ENCODE results near the gene UNC13C. TPM values are rescaled to one million over a fixed set of nuclear protein-coding genes. Genes with fewer than 3 reads are reported as not detected.

Gene UNC13C
- total and polyA plus RNA-seq, 4 donors = 0.05 to 16.0 (median 0.12) TPM; not detected in 1

DNA sequence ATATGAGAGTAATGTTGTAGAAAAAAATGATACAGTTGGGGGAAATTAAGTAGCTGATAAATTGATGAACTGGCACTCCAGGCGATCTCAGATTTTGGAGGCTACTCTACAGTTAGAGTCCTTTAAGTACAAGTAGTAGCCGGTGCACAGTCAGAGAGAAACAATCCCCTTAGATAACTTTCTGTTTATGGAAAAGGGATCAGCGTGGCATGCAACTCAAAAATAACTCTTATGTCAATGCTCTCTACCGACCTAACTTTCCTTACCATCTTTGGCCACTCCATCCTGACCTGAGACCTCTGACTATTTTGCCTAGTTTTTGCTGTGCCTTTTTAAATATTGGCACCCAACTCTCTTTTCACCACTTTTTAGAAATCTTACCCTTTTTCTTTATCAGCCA is 299.6 kb downstream of the UNC13C start:
- TF ChIP-seq, protein P1, sequence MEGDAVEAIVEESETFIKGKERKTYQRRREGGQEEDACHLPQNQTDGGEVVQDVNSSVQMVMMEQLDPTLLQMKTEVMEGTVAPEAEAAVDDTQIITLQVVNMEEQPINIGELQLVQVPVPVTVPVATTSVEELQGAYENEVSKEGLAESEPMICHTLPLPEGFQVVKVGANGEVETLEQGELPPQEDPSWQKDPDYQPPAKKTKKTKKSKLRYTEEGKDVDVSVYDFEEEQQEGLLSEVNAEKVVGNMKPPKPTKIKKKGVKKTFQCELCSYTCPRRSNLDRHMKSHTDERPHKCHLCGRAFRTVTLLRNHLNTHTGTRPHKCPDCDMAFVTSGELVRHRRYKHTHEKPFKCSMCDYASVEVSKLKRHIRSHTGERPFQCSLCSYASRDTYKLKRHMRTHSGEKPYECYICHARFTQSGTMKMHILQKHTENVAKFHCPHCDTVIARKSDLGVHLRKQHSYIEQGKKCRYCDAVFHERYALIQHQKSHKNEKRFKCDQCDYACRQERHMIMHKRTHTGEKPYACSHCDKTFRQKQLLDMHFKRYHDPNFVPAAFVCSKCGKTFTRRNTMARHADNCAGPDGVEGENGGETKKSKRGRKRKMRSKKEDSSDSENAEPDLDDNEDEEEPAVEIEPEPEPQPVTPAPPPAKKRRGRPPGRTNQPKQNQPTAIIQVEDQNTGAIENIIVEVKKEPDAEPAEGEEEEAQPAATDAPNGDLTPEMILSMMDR (IDR thresholded peaks at IDR 0.05; ENCODE audit: control extremely low read depth, extremely low read depth) = no peak
- ATAC-seq (ENCODE audit: insufficient read depth, low FRiP score) (no peak), DNase-seq (no peak)
- no peaks in the 10 kb centered on the region for H3K4me1 ChIP-seq (ENCODE audit: control insufficient read depth in 5 of 5, insufficient read depth in 5 of 5, low read length in 5 of 5)
- WGBS, 2 donors = 80 to 94% methylated on average over 4 of the region's 4 CpGs
- no peak overlapping the region for H3K27ac ChIP-seq (ENCODE audit: low read depth in 1 of 2, low read length in 1 of 2)
- no peaks in the 10 kb centered on the region for H3K36me3 ChIP-seq (ENCODE audit: control insufficient read depth in 4 of 4, insufficient read depth in 4 of 4, low read length in 4 of 4)
- no peak overlapping the region for H3K9ac ChIP-seq (ENCODE audit: insufficient read depth in 1 of 2, low read length in 2 of 2)
- H3K9me3 ChIP-seq (ENCODE audit: control insufficient read depth in 4 of 4, insufficient read depth in 3 of 4, low read length in 3 of 4) = no peaks in the 10 kb centered on the region
- no peak overlapping the region for H3K4me3 ChIP-seq
- no peaks in the 10 kb centered on the region for H3K27me3 ChIP-seq (ENCODE audit: control insufficient read depth in 3 of 3, insufficient read depth in 3 of 3, low read length in 2 of 3)

DNA sequence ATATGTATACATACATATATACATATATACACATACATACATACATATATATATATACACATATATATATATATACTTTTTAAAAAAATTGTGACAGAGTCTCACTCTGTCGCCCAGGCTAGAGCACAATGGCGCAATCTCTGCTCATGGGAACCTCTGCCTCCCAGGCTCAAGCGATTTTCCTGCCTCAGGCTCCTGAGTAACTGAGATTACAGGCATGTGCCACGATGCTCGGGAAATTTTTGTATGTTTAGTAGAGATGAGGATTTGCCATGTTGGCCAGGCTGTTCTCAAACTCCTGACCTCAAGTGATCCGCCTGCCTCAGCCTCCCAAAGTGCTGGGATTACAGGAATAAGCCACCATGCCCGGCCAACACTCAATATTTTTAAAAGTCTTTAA is 302.5 kb downstream of the UNC13C start:
- DNase-seq = no peak
- H3K9ac ChIP-seq (ENCODE audit: insufficient read depth in 1 of 2, low read length in 2 of 2) = no peak overlapping the region
- no peak for ATAC-seq (ENCODE audit: insufficient read depth, low FRiP score)
- H3K4me3 ChIP-seq = no peak overlapping the region
- H3K9me3 ChIP-seq (ENCODE audit: control insufficient read depth in 4 of 4, insufficient read depth in 3 of 4, low read length in 3 of 4) = no peaks in the 10 kb centered on the region
- H3K27me3 ChIP-seq (ENCODE audit: control insufficient read depth in 3 of 3, insufficient read depth in 3 of 3, low read length in 2 of 3) = no peaks in the 10 kb centered on the region
- 90 to 95% methylated on average over 7 of the region's 7 CpGs for WGBS, 2 donors
- H3K27ac ChIP-seq (ENCODE audit: low read depth in 1 of 2, low read length in 1 of 2) = no peak overlapping the region
- H3K4me1 ChIP-seq (ENCODE audit: control insufficient read depth in 5 of 5, insufficient read depth in 5 of 5, low read length in 5 of 5) = no peaks in the 10 kb centered on the region
- H3K36me3 ChIP-seq (ENCODE audit: control insufficient read depth in 4 of 4, insufficient read depth in 4 of 4, low read length in 4 of 4) = no peaks in the 10 kb centered on the region
- TF ChIP-seq, protein P1 (IDR thresholded peaks at IDR 0.05; ENCODE audit: control extremely low read depth, extremely low read depth) = no peak

DNA sequence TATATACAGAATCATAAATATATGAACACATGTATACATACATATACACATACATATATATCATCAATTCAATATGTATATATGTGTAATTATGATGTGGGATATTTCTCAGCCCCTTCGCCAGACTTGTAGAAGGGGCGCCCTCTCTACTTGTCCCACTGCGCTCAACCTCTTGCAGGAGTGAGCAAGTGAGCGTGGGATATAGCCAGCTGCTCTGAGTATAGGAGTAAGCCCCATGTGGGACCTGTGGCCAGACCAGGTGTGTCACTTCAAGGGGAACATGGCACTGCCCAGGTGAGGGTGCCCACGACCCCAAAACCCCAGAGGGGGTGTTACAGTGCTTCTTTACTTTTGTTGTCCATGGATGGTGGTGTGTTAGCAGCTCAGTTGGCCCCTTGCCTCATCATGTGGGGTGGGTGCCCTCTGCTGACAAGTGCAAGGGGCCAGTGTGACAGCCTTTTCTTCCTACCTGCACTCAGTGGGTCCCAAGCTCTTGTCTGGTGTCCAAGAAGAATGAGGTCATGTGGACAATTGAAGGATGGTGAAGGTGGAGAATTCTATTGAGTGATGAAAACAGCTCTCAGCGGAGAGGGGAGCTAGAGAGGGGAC is 304.1 kb downstream of the UNC13C start:
- no peak for DNase-seq
- Histone ChIP-seq H3K4me1 (ENCODE audit: control insufficient read depth in 5 of 5, insufficient read depth in 5 of 5, low read length in 5 of 5) (no peaks in the 10 kb centered on the region), H3K36me3 (ENCODE audit: control insufficient read depth in 4 of 4, insufficient read depth in 4 of 4, low read length in 4 of 4) (no peaks in the 10 kb centered on the region), H3K9me3 (ENCODE audit: control insufficient read depth in 4 of 4, insufficient read depth in 3 of 4, low read length in 3 of 4) (no peaks in the 10 kb centered on the region), H3K9ac (ENCODE audit: insufficient read depth in 1 of 2, low read length in 2 of 2) (no peak overlapping the region), H3K4me3 (no peak overlapping the region), H3K27ac (ENCODE audit: low read depth in 1 of 2, low read length in 1 of 2) (no peak overlapping the region), H3K27me3 (ENCODE audit: control insufficient read depth in 3 of 3, insufficient read depth in 3 of 3, low read length in 2 of 3) (no peaks in the 10 kb centered on the region)
- TF ChIP-seq, protein P1 (IDR thresholded peaks at IDR 0.05; ENCODE audit: control extremely low read depth, extremely low read depth) = no peak
- 92 to 93% methylated on average over 6 of the region's 6 CpGs for WGBS, 2 donors
- no peak for ATAC-seq (ENCODE audit: insufficient read depth, low FRiP score)

DNA sequence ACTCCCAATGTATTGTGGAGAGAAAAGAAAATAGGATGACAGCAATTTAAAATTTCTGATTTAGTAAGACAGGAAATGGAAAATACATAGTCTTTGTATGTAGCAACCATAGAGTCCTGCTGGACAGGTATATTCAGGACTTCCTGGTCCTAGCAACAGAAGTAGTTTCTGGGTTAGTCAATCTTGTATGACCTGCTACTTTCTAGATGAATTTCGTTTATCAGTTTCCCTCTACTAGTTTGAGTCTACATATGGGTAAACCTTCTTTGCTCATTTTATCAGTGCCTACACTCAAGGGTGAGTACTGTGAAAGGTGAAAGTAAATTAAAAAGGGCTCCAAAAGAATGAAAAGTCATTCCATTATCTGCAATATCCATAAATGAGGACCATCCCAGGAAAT is 309.8 kb downstream of the UNC13C start:
- H3K27me3 ChIP-seq (ENCODE audit: control insufficient read depth in 3 of 3, insufficient read depth in 3 of 3, low read length in 2 of 3) = no peaks in the 10 kb centered on the region
- TF ChIP-seq, protein P1 (IDR thresholded peaks at IDR 0.05; ENCODE audit: control extremely low read depth, extremely low read depth) = no peak
- ATAC-seq (ENCODE audit: insufficient read depth, low FRiP score) (no peak), DNase-seq (no peak)
- WGBS, 2 donors = 48 to 54% methylated on average over 1 of the region's 1 CpG
- no peak overlapping the region for H3K27ac ChIP-seq (ENCODE audit: low read depth in 1 of 2, low read length in 1 of 2)
- no peaks in the 10 kb centered on the region for H3K36me3 ChIP-seq (ENCODE audit: control insufficient read depth in 4 of 4, insufficient read depth in 4 of 4, low read length in 4 of 4)
- peaks cover 0 to 4% (median 0%) of the 10 kb centered on the region in 4 donors for H3K9me3 ChIP-seq (ENCODE audit: control insufficient read depth in 4 of 4, insufficient read depth in 3 of 4, low read length in 3 of 4)
- no peak overlapping the region for H3K9ac ChIP-seq (ENCODE audit: insufficient read depth in 1 of 2, low read length in 2 of 2)
- no peaks in the 10 kb centered on the region for H3K4me1 ChIP-seq (ENCODE audit: control insufficient read depth in 5 of 5, insufficient read depth in 5 of 5, low read length in 5 of 5)
- H3K4me3 ChIP-seq = no peak overlapping the region

All from lung (tissue), 12 donors.